GM19238 (cell line): ENCODE data around the gene SLC6A15.

Experiments used
- DNase-seq: peaks from one replicate; pipeline ENCODE4 v3.0.0; 2011; ENCODE audit warnings: low spot score; ENCODE audit not compliant: insufficient read length

Gene SLC6A15

DNA sequence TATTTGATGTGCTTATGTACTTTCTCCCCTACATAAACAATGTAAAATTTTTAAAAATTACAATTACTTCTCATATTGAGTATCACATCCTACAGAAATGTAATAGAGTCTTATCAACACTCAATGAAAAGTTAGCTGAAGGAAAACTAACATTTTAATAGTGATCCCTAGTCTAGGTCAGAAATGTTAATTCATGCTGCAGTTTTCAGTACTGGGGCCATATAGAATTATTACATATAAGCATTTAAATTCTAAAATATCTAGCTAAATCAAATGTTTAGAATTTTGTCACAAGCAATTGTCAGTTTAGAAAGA lies 37.8 kb downstream of the SLC6A15 start:
- no peak for DNase-seq

DNA sequence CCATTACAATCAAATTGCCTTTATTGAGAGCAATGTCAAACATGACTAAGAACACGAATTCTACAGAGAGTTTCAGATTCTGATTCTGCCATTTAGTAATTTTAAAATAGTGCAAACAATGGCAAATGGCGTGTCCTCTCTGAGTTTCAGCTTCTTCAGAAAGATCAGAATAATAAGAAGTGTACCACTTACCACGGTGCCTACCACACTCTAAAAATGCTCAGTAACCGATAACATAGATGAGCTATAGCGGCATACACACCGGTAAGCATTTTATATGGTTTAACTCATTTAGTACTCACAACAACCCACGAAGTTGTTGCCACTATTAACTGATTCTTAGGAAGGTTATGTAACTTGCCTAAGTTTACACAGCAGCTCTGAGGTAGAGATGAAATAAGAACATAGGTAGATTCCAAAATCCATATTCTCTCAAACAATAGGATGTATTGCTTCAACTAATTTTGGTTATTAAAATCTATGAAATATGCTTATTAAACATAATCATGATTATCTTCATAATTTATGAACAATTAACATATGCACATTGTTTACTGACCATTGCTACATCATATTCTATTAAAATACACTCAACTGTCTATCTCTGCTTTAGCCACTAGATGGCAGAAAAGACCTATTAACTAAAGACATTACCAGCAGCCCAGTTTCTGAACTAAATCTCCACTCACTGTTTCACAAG lies 38.3 kb downstream of the SLC6A15 start:
- no peak for DNase-seq

DNA sequence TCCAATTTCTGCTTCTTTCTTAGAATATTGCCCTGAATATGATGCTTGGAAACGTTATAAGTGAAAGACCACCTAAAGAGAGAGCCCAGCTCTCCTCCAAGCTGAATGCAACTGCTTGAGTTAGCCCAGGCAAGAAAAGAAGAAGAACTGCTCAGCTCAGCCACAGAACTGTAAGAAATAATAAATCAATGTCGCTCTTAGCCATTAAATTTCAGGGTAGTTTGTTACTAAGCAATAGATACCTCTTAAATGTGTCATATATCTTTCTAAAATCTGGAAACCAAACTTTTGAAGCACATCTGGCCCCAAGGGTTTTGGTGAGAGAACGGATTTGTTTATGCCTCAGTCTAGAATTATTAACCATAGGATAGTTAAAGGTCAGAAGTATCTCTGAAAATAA lies 50.4 kb downstream of the SLC6A15 start:
- DNase-seq = no peak

DNA sequence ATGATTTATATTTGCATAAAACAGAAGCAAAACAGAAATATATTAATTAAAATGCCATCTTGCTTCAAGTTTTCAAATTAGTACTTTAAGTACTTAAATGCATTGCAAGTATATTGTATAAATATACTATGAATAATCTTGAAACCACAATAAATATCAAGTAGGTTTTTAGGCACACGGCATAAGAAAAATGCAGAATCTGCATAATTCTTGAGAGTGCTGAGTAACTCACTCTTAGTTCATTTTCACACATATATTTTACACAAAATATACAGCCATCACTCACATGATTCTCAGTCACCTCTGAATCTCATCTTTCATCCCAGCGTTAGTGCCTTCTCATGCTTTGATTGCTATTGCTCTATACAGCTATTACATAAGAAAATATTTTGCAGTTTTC lies 51.9 kb downstream of the SLC6A15 start:
- no peak for DNase-seq

DNA sequence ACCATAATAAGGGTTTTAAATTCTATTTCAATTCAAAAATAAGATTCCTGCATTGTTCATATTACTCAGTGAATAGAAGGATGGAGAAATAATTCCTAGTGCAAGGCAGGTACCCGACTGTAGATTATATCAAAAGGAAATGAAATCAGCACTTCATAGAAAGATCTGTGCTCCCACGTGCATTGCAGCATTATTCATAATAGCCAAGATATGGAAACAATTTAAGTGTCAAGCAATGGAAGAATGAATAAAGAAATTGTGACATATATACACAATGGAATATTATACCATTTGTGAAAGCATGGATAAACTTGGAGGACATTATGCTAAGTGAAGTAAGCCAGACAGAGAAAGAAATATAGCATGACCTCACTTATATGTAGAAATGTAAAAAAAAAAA lies 53.8 kb downstream of the SLC6A15 start:
- DNase-seq = no peak

DNA sequence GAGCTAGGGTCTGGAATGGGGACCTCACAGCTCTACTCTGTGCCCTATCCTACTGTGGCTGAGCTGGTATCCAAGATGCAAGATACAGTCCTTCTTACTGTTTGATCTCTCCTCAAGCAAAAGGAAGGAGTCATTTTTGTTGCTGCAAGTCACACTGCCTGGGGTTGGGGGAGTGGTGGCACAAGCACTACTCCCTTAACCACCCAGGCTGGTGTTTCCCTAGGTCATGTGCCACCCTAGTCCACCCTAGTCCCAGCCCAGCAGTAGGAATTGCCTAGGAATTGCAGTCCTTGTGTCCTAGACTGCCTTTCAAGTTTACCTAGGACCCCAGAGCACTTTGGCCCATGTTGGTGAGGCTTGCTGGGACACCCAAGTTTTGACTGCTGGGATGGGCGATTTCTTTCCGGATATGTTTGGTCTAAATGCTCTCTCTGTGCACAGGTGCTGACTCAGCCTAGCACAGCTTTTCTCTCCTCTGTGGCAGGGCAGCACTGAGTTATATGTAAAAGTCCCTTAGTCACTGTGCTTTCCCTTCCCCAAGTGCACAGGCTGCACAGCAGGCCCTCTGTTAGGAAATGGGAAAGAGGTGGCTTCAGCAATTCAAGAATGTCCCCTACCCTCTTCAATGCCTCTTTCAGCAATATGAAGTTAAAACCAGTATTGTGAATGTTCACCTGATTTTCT lies 54.9 kb downstream of the SLC6A15 start:
- DNase-seq = no peak

DNA sequence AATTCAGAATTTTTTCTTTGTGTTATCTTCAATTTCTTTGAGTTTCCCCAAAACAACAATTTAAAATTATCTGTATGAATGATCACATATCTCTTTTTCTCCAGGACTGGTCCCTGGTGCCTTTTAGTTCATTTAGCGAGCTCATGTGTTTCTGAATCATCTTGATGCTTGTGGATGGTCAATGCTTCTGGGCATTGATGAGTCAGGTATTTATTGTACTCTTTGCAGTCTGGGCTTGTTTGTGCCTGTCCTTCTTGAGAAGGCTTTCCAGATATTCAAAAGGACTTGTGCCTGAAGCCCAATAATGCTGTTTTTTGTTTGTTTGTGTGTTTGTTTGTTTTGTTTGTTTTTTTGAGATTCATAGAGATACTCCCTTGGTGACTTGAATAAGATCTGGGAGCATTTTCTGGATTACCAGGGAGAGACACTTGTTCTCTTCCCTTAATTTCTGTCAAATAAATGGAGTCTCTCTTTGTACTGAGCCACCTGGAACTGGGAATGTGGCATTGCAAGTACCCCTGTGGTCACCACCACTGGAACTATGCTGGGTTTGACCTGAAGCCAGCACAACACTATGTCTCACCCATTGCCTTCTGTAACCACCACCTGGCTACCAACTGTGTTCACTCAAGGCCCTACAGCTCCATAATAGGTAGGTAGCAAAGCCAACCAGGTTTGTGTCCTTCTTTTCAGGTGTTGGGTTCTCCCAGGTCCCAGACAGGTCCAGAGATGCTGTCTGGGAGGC lies 56.3 kb downstream of the SLC6A15 start:
- DNase-seq = no peak

DNA sequence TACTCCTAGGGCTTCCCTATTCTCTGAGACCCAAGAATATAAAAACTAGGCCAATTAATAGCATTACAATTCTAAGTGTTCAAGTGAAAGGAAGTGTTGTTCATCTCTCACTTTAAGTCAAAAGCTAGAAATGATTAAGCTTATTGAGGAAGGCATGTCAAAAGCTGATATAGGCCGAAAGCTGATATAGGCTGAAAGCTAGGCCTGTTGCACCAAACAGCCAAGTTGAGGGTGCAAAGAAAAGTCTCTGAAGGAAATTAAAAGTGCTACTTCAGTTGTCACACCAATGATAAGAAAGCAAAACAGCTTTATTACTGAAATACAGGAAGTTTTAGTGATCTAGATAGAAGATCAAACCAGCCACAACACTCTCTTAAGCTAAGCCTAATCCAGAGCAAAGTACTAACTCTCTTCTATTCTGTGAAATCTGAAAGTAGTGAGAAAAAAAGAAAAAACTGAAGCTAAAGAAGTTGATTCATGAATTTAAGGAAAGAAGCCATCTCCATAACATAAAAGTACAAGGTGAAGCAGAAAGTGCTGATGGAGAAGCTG lies 68.9 kb downstream of the SLC6A15 start:
- no peak for DNase-seq

DNA sequence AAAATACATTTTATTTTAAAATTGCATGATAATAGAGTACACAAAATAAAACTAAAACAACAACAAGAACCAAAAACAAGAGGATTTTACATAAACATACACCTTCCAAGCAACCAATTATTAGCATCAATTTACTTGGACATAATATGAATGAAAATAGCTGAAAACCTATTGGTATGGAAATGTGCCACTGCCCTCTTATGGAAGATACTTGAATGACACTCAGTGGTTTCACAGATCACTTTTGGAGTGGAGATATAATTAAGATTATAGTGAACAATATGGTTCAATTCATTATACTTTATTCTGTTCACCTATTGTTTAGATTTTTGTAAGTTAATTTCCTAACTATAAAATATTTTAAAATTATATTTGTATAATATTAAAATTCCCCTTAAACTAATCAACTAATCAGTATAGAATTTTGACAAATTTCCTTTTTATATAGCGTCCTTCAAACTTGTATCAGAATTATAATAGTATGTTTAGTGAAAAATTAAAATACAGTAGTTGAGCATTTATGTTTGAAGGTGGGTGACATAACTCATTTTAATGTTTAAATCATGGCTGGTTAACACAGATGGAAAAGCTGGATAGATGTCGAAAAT lies 70.1 kb downstream of the SLC6A15 start:
- DNase-seq = no peak

DNA sequence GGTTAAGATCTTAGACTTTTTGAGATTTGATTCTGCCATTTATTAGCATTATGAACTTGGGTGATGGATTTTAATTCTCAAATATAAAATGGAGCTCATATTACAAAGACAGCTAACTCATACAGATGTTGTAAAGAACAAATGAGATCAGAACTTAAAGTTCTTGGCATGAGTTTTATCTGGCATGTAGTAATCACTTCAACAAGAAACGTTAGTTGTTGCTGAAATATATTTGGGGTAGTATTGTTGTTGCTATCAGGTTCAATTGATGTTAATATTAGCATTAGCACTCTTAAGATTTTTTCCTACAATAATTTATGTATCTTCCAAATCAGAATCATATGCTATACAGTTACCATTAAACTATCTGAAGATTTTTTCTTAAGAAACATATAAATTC lies 71.0 kb downstream of the SLC6A15 start:
- DNase-seq = no peak

DNA sequence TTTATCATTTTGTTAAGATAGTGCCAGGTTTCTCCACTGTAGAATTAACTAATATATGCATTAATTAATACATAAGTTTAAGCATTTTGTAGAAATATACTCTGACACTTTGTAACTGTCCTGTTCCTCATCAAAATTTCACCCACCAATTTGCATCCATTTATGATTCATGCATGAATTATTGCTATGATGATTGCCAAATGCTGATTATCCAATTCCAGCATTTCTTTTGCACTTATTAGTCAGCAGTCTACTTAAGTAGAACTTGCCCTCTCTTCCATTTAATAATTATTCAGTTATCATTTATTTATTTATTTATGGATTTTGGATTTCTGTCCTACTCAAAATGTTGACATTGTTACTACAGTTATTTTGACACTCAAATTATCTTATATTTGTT lies 72.2 kb downstream of the SLC6A15 start:
- no peak for DNase-seq

DNA sequence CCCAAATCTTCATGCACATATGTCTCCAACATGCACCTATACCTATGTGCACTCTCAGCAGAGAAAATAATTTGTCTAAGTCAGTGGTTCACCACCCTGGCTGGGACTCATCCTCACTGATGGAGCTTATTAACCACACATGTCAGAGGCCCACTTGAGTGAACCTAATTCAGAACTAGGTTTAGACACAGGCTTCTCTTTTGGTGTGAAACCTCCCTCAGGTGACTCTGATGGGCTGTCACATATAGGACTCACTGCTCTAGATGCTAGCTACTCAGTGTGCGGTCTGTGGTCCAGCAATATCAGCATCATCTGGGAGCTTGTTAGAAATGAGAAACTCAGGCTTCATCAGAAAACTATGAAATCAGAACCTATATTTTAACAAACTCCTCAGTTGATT lies 85.7 kb downstream of the SLC6A15 start:
- no peak for DNase-seq

DNA sequence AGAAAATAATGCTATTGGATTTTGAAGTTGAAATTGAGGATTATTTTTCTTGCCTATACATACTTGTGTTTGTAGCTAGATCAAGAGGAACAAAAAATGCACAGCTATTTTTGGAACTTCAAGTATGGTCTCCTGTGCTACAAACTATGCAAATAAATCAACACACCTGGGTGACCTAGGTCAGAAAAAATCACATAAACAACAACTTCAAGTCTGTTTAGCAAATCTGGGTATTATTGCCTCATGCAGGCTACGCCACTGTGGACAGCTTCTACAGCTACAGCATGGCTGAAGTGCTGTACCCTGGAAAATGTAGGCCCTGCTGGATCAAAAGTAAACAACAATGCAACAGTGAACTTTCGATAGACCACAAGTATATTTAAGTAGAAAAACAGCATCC lies 87.5 kb downstream of the SLC6A15 start:
- no peak for DNase-seq

DNA sequence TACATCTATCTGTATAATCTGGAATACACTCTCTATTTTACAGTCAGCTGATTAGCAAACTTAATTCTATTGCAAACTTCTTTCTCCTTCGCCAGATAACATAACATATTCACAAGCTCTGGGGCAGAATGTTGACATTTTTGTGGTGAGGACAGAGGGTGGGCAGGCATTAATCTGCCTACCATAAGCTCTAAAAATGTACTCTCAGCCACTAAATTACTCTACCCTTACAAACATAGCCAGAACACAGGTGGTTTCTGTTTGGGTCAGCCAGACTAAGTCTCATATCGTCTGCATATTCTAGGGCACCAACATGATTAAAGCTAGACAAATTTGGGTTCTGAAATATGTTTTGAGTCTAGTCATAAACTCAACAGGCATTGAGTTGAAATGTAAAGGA lies 90.1 kb downstream of the SLC6A15 start:
- DNase-seq = no peak

DNA sequence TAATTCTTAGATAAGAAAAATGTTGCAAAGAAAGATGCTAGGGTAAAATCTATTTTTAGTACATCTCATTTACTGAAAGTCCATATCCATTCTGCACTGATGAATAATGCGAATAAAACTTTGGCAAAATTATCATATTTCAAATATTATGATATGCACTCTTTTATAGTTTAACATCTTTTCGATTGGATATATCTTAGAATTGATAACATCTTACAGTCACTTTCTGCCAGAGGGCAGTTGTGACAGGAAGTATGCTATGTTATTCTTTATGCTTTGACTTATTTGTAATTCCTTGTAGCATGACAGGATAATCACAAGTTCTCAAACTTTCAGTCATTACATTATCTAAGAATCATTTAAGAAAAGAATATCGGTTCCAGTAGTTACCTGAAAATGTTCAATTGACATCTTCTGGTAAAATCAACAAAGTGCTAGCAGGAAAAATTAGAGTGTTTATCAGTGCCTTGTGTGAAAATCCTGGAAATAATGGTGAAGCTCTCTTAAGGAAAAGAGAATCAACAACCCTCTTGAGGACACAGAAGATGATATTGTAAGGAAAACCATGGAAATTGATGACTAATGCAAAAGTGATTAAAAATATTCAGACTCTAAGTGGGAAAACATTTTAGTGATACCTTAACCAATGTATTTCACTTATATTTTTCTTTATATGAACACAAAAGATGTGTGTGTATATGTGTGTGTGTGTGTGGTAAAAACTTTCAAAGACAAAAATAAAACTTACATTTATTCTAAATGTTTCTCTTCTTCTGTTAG lies 95.5 kb downstream of the SLC6A15 start:
- DNase-seq = no peak

DNA sequence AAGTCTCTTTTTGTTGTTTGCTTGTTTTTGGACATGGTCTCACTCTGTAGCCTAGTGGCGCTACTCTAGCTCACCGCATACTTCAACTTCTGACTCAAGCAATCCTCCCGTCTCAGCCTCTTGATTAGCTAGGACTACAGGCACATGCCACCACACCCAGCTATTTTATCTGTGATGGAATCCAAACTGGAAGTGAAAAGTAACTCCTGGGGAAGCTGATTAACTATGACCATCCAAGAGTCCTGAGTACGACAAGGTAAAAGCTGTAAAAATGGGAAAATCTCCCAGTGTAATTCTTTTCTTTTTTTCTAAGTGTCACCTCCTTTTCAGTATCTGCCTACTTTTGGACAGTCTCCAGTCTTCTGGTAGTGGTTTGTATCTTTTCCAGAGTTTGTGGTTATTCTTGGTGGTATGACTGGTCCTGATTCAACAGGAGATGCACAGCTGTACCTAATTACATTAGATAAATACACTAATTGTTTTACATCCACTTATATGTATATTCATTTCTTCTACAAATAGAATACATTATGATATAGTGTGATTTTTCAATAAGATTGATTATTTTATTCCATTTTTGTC lies 97.8 kb downstream of the SLC6A15 start:
- DNase-seq = no peak

DNA sequence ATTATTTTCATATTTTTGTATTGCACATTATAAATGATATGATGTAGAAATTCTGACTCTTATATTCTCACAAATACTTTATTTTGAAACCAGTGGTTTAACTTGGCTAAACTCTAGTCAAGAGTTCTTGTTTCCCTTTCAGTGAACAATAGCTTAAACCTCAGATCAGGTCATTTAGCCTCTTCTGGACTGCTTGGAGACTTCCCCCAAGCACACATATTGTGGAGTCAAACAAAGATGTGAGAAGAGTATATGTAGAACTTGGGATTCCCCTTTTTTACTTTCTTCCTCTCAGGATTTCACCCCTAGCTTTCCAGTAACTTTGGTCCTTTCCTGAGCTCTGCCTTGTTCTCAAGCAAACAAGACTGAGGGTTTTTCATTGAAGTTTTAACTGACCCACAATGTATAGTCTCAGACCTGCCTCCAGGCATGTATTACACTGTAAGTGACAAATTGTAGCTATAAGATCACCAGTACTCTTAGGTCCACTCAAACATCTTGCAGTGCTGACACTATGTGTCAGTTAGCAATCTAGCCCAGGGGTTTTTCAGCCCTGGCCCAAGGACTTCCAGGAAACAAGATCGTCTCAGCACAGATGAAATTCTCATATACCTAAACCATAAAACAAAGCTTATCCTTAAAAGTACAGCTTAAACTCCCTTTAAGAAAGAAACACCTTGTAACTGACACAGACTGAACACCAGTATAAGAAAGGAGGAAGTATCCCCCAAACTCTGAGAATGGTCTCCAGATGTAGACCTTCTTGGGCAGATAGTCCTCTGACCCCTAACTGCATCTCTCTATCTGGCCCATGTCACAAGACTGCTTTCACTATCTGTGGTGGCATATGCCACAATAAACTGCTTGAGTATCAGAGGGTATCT lies 98.6 kb downstream of the SLC6A15 start:
- DNase-seq = no peak

DNA sequence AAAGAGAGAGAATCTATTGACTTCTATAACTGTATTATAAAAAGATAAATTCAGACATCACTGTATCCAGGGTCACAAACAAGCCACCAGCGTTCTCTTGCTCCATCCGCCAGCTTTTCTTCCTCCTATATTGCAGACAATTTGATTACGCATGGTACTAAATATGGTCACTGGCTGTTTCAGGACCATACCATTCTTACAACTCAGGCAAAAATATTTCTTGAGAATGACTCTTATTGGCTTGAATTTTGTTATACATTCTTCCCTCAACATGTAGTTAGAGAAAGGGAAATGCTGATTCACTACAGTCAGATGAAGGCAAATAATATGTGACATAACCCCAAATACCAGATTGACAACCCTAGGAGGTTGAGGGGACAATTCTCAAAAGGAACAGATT lies 101.3 kb downstream of the SLC6A15 start:
- DNase-seq = no peak

DNA sequence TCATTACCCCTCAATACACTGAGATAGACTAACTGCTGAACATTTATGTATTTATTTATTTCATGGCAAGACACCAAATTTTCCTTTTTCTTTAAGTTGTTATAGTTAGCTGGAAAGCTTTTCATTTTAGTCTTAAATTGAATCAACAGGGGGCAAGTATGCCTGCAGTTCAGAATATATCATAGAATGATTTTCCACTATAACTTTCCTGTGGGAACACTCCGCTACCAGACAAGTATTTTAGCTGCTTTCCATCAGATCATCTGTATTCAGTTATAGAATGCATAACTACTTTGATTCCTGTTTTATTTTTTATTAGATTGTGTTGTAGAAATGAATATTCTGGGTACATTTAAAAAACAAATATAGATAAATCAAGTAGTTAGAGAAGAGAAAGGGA lies 102.0 kb downstream of the SLC6A15 start:
- DNase-seq = no peak
